Thyroid gland (tissue), 4 donors: Measurements from ENCODE around the gene CDC42BPA. TPM values are rescaled to one million over a fixed set of nuclear protein-coding genes. Genes with fewer than 3 reads are reported as not detected.
A peak's percentile ranks its signal among the peaks of the same experiment; 100 is the strongest.

Source experiments
- DNase-seq, 2 donors: peaks; one replicate each; pipeline ENCODE4 v3.0.0-alpha.2; 2019
- H3K27ac ChIP-seq, 3 donors: fragments of 200-600 bp; sonication (generic); 1 replicate in 2 of 3; 2 replicates in 1 of 3; pipeline ENCODE4 v1.5.1; 2016 to 2019; ENCODE audit warnings: mild to moderate bottlenecking in 1 of 3, moderate library complexity in 1 of 3
- H3K27me3 ChIP-seq: fragments of 200-600 bp; sonication (generic); one replicate; pipeline ENCODE4 v1.5.1; 2019
- H3K36me3 ChIP-seq, 2 donors: fragments of 200-600 bp; sonication (generic); one replicate each; pipeline ENCODE4 v1.5.1; 2016 to 2019
- H3K4me1 ChIP-seq, 2 donors: fragments of 200-600 bp; sonication (generic); one replicate each; pipeline ENCODE4 v1.5.1; 2017 to 2019
- H3K4me3 ChIP-seq, 3 donors: fragments of 200-600 bp; sonication (generic); replicated peaks in 1 of 3; 1 replicate in 2 of 3; 2 replicates in 1 of 3; pipeline ENCODE4 v1.5.1; 2016; ENCODE audit warnings: mild to moderate bottlenecking in 1 of 3
- H3K9me3 ChIP-seq: fragments of 200-600 bp; sonication (generic); one replicate; pipeline ENCODE4 v1.5.1; 2017
- CTCF ChIP-seq, 6 experiments: fragments of 200-600 bp in 3 of 6; fragments of 450-650 bp in 3 of 6; sonication (generic) in 3 of 6; IDR thresholded peaks; one replicate each; pipeline ENCODE4 v1.5.1; 2016 to 2019; ENCODE audit warnings: antibody characterized with exemption in 6 of 6, mild to moderate bottlenecking in 2 of 6, inconsistent platforms in 1 of 6, moderate library complexity in 1 of 6
- POLR2A ChIP-seq, 2 donors: fragments of 450-650 bp; IDR thresholded peaks; one replicate each; pipeline ENCODE4 v1.6.1; 2017; ENCODE audit warnings: antibody characterized with exemption in 2 of 2, mild to moderate bottlenecking in 2 of 2, moderate library complexity in 1 of 2
- WGBS, 2 donors: methylation state at CpG; one replicate each; pipeline ENCODE4 v1.1.5; 2017; 5-methylcytosine and 5-hydroxymethylcytosine counted together
- intact Hi-C: fragments of 100-400 bp; cut with DNase I; formaldehyde crosslinking; loops from one replicate; pipeline ENCODE4 v1.15.1; 2023
- total RNA-seq, 4 donors: library from RNA; depleted of rRNA; stranded (reverse); fragments of >200 nt; gene quantifications; one replicate each; pipeline ENCODE4 v1.2.3, GENCODE V29; 2016

The CDC42BPA gene
- total RNA-seq, 4 donors from 2014 or later: 25.0 to 50.0 (median 30.5) TPM

DNA sequence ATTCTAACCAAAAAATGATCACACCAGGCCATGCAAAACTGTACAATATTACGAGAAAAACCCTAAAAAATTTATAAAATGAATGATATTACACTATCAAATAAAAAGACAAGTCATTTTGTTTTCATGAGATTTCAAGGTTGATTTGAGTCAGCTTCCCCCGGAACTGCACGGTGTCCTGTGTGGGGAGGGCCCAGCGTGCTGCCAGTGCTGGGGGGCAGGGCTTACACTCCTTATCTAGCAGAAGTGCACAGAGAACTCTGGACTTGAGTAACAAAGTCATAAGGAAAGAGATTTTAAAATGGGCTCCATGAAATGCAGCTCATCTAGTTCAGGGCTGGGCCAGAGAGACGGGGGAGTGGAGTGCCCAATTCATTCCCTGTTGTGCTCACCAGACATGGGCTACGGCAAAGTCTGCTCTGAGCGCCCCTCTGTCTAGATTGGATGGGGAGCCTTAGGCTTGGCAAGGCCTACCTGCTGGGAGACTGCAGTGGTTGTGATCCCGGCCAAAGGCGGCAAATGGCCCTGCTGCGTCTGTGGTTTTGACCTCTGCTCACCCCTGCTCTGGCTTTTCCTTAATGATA, 328.1 kb downstream of the CDC42BPA start:
- no peak overlapping the region for H3K4me3 ChIP-seq
- H3K9me3 ChIP-seq: no peaks in the 10 kb centered on the region
- H3K4me1 ChIP-seq: peaks cover 27 to 28% of the 10 kb centered on the region in 2 donors
- no peaks in the 10 kb centered on the region for H3K27me3 ChIP-seq
- peak overlapping the region in 1 of 3 donors; percentile 70 for H3K27ac ChIP-seq
- H3K36me3 ChIP-seq: peaks cover 0 to 5% of the 10 kb centered on the region in 2 donors
- intact Hi-C loops: no loop called here
- 69 to 76% methylated on average over 10 of the region's 10 CpGs for WGBS, 2 donors
- DNase-seq: peak; percentile 43 to 63
- no peak for TF ChIP-seq POLR2A (IDR thresholded peaks at IDR 0.05)
- TF ChIP-seq CTCF (IDR thresholded peaks at IDR 0.05): no peak

GRCh38 chr1:226989085-226989920, 329.0 kb downstream of the CDC42BPA start:
- Histone ChIP-seq H3K36me3 (peaks cover 0 to 5% of the 10 kb centered on the region in 2 donors), H3K4me3 (no peak overlapping the region), H3K4me1 (peaks cover 27 to 28% of the 10 kb centered on the region in 2 donors), H3K9me3 (no peaks in the 10 kb centered on the region), H3K27ac (peak overlapping the region; percentile 8 to 70 (median 57)), H3K27me3 (no peaks in the 10 kb centered on the region)
- TF ChIP-seq CTCF (IDR thresholded peaks at IDR 0.05) (no peak), POLR2A (IDR thresholded peaks at IDR 0.05) (no peak)
- WGBS, 2 donors: 57 to 61% methylated on average over 12 of the region's 12 CpGs
- intact Hi-C loops: no loop called here
- peak in 1 of 2 donors; percentile 37 for DNase-seq

GRCh38 chr1:226988334-226988666, 330.0 kb downstream of the CDC42BPA start:
- H3K4me1 ChIP-seq: peaks cover 27 to 28% of the 10 kb centered on the region in 2 donors
- no peaks in the 10 kb centered on the region for H3K9me3 ChIP-seq
- DNase-seq: peak; percentile 71 to 73
- H3K36me3 ChIP-seq: peaks cover 0 to 5% of the 10 kb centered on the region in 2 donors
- H3K27me3 ChIP-seq: no peaks in the 10 kb centered on the region
- no peak for TF ChIP-seq CTCF (IDR thresholded peaks at IDR 0.05)
- no peak for TF ChIP-seq POLR2A (IDR thresholded peaks at IDR 0.05)
- WGBS, 2 donors: 36 to 37% methylated on average over 3 of the region's 3 CpGs
- H3K27ac ChIP-seq: peak overlapping the region; percentile 8 to 70 (median 57)
- intact Hi-C loops: no loop called here
- H3K4me3 ChIP-seq: no peak overlapping the region

DNA sequence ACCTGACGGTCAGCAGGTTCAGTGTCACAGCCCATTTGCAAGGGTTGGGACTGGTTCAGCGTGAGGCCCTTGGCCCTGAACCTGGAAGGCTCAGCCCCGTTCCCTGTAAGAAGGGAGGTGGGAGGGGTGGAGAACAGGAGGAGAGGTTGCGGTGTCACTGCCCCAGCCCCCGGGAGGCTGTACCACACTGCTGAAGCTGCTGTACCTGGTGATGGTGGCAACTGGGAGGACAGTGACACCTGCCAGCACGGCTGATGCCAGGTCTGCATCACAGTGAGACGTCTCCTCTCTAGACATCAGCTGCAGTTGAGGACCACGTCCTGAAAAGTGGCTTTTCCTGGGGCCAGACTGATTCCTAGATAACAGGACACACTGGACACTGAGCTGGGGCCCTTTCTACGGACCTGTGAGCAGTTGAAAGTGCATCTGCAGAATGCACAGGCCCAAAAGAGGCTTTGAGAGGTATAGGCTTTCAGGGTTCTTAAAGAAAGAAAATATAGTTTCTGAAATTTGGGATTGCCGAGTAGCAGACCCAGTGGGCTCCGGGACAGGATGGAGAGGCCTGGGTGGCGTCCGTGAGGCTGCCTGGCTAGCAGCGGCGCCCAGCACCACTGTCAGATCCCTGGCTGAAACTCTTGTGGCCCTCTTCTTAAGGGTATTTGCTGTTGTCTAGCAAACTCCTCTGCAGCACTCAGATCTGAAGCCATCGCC, 330.5 kb downstream of the CDC42BPA start:
- DNase-seq: no peak
- Histone ChIP-seq H3K9me3 (no peaks in the 10 kb centered on the region), H3K4me3 (no peak overlapping the region), H3K27me3 (no peaks in the 10 kb centered on the region), H3K27ac (peak overlapping the region in 1 of 3 donors; percentile 70), H3K4me1 (peaks cover 27 to 28% of the 10 kb centered on the region in 2 donors), H3K36me3 (peaks cover 0 to 5% of the 10 kb centered on the region in 2 donors)
- TF ChIP-seq CTCF (IDR thresholded peaks at IDR 0.05): no peak
- no peak for TF ChIP-seq POLR2A (IDR thresholded peaks at IDR 0.05)
- WGBS, 2 donors: 74 to 77% methylated on average over 10 to 14 of the region's 16 CpGs
- intact Hi-C loops: no loop called here
